Loucy (cell line): ENCODE results near the gene ADCY2.

Experiments used
- EZH2phosphoT487 ChIP-seq: fragments of 200-600 bp; IDR thresholded peaks from 2 replicates; pipeline ENCODE4 v1.6.1; 2018; ENCODE audit warnings: antibody characterized with exemption, mild to moderate bottlenecking, moderate library complexity, borderline replicate concordance
- TF ChIP-seq, protein P1 (sequence below): fragments of 200-600 bp; sonication (generic); conservative IDR thresholded peaks from 2 replicates; pipeline ENCODE4 v1.5.1; 2014; ENCODE audit warnings: mild to moderate bottlenecking, antibody characterized with exemption, low read length

DNA sequence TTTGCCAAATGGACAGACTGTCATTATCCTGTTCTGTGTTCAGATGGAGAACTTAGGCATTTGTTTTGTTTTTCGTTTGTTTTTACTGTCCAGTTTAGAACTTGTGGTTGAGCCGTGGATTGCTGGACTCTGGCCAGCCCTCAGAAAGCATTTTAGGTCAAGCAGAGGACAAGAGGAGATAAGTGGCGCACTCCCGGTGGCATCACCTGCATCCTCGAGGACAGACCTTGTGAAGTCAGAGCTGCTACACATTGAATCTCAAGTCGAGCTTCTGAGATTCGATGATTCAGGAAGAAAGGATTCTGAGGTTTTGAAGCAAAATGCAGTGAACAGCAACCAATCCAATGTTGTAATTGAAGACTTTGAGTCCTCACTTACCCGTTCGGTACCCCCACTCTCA, 481.9 kb downstream of the ADCY2 start:
- TF ChIP-seq EZH2phosphoT487 = no peak
- TF ChIP-seq, protein P1, sequence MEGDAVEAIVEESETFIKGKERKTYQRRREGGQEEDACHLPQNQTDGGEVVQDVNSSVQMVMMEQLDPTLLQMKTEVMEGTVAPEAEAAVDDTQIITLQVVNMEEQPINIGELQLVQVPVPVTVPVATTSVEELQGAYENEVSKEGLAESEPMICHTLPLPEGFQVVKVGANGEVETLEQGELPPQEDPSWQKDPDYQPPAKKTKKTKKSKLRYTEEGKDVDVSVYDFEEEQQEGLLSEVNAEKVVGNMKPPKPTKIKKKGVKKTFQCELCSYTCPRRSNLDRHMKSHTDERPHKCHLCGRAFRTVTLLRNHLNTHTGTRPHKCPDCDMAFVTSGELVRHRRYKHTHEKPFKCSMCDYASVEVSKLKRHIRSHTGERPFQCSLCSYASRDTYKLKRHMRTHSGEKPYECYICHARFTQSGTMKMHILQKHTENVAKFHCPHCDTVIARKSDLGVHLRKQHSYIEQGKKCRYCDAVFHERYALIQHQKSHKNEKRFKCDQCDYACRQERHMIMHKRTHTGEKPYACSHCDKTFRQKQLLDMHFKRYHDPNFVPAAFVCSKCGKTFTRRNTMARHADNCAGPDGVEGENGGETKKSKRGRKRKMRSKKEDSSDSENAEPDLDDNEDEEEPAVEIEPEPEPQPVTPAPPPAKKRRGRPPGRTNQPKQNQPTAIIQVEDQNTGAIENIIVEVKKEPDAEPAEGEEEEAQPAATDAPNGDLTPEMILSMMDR = no peak
